H7 (cell line): Measurements from ENCODE around the gene C12orf57. TPM values are rescaled to one million over a fixed set of nuclear protein-coding genes. Genes with fewer than 3 reads are reported as not detected.

Source experiments
- DNase-seq: peaks from one replicate; pipeline ENCODE4 v3.0.0; 2012
- H3K27me3 ChIP-seq: 2 replicates; pipeline ENCODE4 v1.6.0; 2011; ENCODE audit warnings: mild to moderate bottlenecking, low read length; ENCODE audit not compliant: control insufficient read depth, insufficient read depth
- H3K36me3 ChIP-seq: replicated peaks from 2 replicates; pipeline ENCODE4 v1.5.1; 2011; ENCODE audit warnings: low read length; ENCODE audit not compliant: control insufficient read depth, insufficient read depth
- H3K4me3 ChIP-seq: 2 replicates; pipeline ENCODE4 v1.5.1; 2011; ENCODE audit warnings: low read depth, mild to moderate bottlenecking, control low read depth, low read length, moderate library complexity; ENCODE audit not compliant: insufficient read depth
- total RNA-seq: library from RNA; depleted of rRNA; stranded (reverse); fragments of >200 nt; shearing (Covaris generic); gene quantifications from 2 replicates; pipeline ENCODE4 v1.2.3, GENCODE V29; 2014

C12orf57 gene
- total RNA-seq, 1 experiment from 2014 or later, result 153 TPM

DNA sequence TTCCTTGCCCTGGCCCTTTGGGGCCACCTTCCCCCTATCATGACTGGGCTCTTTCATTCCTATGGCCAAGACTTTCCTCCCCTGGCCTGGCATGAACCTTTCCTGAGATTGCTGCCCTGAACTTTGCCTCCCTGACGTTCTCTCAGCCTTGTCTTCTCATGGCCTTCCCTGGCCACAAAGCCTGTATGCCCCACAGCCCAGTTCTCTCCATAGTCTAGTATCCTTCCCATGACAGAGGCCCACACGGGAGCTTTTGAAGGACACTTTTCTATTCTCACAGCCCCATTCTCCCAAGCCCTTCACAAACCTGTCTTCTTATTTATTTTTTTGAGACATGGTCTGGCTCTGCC is 4.7 kb upstream of the C12orf57 start:
- no peaks in the 10 kb centered on the region for H3K27me3 ChIP-seq
- H3K4me3 ChIP-seq, result no peak overlapping the region
- H3K36me3 ChIP-seq, result peaks cover 16% of the 10 kb centered on the region
- DNase-seq, result no peak

DNA sequence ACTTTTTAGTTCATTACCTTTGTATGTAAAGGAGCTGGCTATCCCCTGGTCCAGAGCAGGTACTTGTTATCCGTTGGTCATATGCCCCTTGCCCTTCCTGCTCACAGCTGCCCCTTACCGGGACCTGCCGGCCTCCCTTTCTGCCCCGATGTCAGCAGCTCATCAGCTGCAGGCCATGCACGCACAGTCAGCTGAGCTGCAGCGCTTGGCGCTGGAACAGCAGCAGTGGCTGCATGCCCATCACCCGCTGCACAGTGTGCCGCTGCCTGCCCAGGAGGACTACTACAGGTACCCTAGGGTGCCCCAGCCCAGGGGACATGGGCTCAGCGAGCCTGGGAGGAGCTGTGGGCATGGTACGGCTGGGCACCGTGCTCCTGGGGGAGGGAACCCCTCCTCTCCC is 2.6 kb upstream of the C12orf57 start:
- H3K36me3 ChIP-seq, result peaks cover 9% of the 10 kb centered on the region
- no peak overlapping the region for H3K4me3 ChIP-seq
- no peaks in the 10 kb centered on the region for H3K27me3 ChIP-seq
- no peak for DNase-seq

DNA sequence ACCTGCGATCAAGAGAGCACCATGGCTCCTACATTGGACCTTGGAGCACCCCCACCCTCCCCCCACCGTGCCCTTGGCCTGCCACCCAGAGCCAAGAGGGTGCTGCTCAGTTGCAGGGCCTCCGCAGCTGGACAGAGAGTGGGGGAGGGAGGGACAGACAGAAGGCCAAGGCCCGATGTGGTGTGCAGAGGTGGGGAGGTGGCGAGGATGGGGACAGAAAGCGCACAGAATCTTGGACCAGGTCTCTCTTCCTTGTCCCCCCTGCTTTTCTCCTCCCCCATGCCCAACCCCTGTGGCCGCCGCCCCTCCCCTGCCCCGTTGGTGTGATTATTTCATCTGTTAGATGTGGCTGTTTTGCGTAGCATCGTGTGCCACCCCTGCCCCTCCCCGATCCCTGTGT is 2.0 kb upstream of the C12orf57 start:
- Histone ChIP-seq H3K4me3 (no peak overlapping the region), H3K36me3 (peaks cover 9% of the 10 kb centered on the region), H3K27me3 (no peaks in the 10 kb centered on the region)
- DNase-seq, result peak; percentile 42

DNA sequence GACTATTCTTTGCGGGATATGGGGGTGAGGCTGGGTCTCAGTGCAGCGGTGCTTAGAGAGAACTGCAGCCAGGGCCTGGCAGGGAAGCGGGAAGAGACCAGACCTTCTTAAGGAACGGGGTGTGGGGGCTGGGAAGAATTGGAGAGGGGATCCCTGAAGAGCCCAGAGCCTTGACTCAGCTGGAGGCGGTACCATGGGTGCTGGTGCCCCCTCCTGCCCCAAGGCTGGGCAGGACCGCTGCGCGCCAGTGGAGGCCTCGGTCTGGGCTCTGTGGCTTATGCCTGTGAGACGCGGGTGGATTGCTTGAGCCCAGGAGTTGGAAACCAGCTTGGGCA is 1.5 kb upstream of the C12orf57 start:
- H3K36me3 ChIP-seq, result peaks cover 9% of the 10 kb centered on the region
- H3K27me3 ChIP-seq, result no peaks in the 10 kb centered on the region

DNA sequence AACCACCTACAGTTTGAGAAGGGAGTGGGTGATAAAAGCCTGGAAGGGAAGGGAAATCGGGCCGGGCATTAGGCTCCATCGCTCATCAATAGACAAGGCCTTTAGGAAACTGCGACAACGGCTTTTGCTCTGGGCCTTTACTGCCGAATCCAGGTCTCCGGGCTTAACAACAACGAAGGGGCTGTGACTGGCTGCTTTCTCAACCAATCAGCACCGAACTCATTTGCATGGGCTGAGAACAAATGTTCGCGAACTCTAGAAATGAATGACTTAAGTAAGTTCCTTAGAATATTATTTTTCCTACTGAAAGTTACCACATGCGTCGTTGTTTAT is 467 bp upstream of the C12orf57 start:
- peaks cover 9% of the 10 kb centered on the region for H3K36me3 ChIP-seq
- DNase-seq, result peak; percentile 97
- H3K27me3 ChIP-seq, result no peaks in the 10 kb centered on the region
- no peak overlapping the region for H3K4me3 ChIP-seq

More for the DNA sequence above, 1.5 kb upstream of the C12orf57 start:
- peak; percentile 50 for DNase-seq
- H3K4me3 ChIP-seq, result no peak overlapping the region

DNA sequence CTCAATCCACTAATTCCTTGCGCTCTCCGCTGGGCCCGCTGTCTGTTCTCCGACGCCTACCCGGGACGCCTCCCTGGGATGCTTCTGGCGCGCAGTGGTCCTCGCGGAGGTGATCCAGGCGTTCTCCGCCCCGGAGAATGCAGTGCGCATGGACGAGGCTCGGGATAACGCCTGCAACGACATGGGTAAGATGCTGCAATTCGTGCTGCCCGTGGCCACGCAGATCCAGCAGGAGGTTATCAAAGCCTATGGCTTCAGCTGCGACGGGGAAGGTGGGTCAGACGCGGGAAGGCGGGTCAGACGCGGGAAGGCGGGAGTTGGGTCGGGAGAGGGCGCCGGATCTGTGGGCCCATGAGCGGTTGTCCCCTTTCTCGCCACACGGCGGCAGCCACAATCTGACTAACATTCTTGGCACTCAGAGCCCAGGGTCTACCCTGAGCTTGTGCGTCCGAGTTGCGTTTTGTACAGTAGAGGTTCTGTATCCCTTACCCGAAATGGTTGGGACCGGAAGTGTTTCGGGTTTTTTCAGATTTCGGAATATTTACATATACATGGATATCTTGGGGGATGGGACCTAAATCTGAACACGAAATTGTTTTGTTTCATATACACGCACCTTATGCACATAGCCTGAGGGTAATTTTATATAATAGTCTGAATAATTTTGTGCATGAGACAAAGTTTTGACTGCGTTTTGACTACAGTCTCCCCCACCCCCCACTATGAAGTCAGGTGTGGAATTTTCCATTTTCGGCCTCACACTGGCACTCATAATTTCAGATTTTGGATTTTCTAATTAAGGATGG is 762 bp downstream of the C12orf57 start:
- DNase-seq, result peak; percentile 93
- H3K27me3 ChIP-seq, result no peaks in the 10 kb centered on the region
- H3K36me3 ChIP-seq, result peaks cover 8% of the 10 kb centered on the region
- peak overlapping the region; percentile 92 for H3K4me3 ChIP-seq

DNA sequence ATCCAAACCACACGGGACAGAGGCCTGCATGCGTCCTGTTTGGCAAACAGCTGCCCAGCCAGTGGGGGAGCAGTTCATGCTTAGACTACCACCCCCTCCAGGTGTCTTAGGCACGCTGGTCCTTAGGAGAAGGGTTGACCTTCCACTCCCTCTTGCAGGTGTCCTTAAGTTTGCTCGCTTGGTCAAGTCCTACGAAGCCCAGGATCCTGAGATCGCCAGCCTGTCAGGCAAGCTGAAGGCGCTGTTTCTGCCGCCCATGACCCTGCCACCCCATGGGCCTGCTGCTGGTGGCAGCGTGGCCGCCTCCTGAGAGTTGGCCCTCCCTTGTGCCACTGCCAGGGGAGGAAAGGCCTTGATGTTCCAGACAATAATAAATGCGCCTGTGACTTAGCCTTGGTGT is 1.8 kb downstream of the C12orf57 start:
- Histone ChIP-seq H3K4me3 (peak overlapping the region; percentile 40; the same call in 1 of the 2 replicates), H3K27me3 (no peaks in the 10 kb centered on the region), H3K36me3 (peaks cover 6% of the 10 kb centered on the region)
- no peak for DNase-seq

DNA sequence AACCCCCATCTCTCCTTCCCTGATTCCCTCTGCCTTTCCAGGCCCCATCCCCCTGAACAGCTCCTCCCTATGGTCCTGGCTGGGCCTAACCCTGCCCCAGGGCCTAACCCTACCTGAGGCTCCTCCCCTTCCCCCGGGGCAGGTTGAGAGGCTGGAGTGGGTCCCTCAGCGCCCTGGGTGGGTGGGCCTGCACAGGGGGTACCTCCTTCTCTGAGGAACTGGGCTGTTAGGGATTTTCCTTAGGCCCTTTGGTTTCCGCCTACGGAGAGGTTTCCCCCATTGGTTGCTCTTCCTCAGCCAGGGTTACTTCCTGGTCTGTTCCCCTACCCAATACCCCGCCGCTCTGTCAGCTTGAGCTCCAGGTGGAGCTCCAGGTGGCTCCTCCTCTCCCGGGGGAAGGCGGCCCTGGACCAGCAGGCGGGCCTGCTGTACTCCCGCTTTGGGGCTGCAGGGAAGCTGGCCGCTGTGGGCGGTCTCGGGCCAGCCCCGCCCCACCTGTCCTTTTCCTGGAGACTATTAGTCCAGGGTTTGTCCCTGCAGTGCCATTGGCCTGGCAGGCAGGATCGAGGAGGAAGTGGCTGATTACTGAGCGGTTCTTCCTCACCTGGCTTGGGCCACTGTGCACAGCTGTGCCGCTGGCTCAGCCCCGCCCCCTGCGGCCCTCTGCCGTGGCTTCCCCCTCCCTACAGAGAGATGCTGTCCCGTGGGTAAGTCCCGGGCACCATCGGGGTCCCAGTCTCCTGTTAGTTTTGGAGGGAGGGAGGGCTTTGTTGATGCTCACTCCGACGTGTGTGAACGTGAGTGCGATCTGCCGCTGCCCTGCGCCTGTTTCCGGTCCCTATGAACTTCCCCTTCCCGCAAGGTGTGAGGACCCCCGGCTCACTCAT is 2.5 kb downstream of the C12orf57 start:
- peak; percentile 97 for DNase-seq
- Histone ChIP-seq H3K36me3 (peaks cover 1% of the 10 kb centered on the region; the same call in 1 of the 2 replicates), H3K4me3 (peak overlapping the region; percentile 57), H3K27me3 (no peaks in the 10 kb centered on the region)

DNA sequence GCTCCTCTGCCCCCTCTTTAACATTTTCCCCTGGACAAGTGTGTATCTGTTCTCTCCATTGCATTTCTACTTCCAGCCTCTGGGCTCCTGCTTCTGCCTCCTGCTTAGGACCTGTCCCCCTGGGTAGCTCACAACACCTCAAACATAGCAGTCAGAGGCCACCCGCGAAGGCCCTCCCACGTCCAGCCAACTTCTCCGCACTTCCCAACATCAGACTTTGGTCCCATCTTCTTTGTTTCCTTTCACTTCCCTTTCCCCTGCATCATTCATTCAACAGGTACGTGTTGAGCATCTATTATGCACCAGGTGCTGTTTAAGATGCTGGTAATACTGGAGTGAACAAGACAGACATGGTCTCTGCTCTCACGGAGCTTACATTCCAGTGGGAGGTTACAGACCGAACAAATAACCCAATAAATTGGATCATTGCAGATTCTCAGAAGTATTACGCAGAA is 3.1 kb downstream of the C12orf57 start:
- Histone ChIP-seq H3K36me3 (no peaks in the 10 kb centered on the region), H3K4me3 (peak overlapping the region; percentile 57), H3K27me3 (no peaks in the 10 kb centered on the region)
- no peak for DNase-seq

DNA sequence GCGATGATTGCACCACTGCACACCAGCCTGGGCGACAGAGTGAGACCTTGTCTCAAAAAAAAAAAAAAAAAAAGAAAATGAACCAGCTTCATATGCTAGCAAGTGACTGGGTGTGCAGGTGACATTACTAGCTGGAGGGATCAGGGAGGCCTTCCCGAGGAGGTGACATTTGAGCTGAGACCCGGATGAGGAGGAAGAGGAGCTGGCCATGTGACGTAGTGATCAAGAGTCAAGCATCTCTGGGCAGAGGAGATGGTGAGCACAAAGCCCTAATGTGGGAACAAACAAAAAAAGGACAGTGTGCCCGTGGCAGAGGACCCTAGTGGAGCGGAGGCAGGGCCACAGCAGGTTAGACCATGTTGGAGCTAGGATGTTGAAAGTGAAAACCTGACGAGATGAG is 3.8 kb downstream of the C12orf57 start:
- H3K4me3 ChIP-seq, result no peak overlapping the region
- DNase-seq, result no peak

DNA sequence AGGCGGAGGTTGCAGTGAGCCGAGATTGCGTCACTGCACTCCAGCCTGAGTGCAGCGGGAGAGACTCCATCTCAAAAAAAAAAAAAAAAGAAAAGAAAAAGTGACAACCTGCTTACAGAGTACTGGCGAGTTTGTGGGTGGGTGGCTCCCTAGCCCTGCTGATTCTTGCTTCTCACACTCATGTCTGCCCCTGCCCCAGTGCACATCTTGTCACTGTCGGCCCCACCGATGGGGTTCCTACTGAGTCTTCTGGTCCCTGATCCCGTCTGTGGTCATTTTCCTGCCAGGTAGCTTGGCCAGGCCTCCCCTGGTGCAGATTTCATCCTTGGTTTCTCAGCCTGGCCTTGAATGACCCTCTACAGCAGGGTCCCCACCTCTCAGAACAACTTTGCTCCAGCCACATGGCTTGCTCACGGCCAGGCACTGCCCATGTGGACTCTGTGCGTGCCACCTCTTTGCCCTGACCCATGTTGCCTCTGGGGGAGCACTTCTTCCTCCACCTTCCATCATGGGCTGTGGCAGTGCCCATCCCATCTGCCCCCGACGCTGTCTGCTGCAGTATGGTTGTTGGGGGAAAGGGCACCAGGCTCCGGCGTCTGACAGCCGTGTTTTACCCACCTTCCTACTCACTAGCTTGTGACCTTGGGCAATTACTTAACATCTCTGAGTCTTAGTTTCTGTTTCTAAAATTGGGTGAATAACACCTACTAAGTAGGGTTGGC is 5.2 kb downstream of the C12orf57 start:
- H3K27me3 ChIP-seq, result no peaks in the 10 kb centered on the region
- no peak overlapping the region for H3K4me3 ChIP-seq
- no peak for DNase-seq
- H3K36me3 ChIP-seq, result no peaks in the 10 kb centered on the region

More for the DNA sequence above, 3.8 kb downstream of the C12orf57 start:
- Histone ChIP-seq H3K36me3 (no peaks in the 10 kb centered on the region), H3K27me3 (no peaks in the 10 kb centered on the region)

DNA sequence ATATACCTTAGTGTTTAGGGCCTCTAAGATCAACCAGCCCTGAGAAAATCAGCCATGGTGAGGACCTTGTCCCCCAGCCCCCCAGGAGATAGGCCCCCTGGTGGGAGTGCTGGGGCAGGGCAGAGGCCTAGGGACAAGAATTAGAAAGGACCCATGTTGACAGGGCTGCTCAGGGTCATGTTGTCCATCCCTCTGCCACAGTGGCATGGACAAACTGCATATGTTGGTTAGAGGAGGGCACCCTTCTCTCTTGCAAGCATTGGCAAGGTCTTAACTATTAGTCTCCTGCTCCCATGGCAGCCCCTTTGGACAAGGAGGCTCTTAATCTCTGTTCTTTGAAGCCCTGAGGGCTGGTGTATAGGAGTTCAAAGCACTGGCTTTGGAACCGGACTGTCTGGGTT is 6.6 kb downstream of the C12orf57 start:
- no peak for DNase-seq
- Histone ChIP-seq H3K27me3 (no peaks in the 10 kb centered on the region), H3K36me3 (no peaks in the 10 kb centered on the region)

DNA sequence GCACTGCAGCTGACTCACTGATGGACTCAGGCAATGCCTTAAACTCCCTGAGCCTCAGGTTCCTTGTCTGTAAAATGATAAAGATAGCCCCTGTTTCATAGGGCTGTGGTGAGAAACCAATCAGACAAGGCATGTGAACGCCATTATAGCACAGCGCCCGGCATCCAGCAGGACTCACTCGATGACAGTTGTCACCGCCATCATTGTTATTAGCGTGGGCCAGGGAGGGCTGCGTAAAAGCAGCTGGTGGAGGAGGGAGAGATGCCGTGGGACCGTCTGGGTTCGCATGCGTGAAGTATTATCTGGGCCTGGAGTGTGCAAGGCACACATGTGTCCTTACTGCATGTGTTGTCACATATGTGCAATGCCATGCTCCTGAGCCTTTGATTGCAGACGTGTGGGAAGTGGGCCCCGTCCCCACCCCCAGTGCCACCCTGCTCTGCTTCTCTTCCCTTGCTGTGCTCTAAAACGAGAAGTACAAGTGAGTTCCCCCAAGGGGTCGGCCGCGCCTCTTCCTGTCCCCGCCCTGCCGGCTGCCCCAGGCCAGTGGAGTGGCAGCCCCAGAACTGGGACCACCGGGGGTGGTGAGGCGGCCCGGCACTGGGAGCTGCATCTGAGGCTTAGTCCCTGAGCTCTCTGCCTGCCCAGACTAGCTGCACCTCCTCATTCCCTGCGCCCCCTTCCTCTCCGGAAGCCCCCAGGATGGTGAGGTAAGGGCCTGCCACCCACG is 7.2 kb downstream of the C12orf57 start, which contains the start of gene PTPN6:
PTPN6 (plus strand) TSS at position 546 of the 730 bp plus-strand sequence; CDS start at position 703, 157 bp downstream.
- H3K36me3 ChIP-seq, result no peaks in the 10 kb centered on the region
- H3K27me3 ChIP-seq, result no peaks in the 10 kb centered on the region
- no peak within 1 kb of the TSS for H3K4me3 ChIP-seq
- DNase-seq, result peak; percentile 67

More for the DNA sequence above, 6.6 kb downstream of the C12orf57 start:
- no peak overlapping the region for H3K4me3 ChIP-seq

DNA sequence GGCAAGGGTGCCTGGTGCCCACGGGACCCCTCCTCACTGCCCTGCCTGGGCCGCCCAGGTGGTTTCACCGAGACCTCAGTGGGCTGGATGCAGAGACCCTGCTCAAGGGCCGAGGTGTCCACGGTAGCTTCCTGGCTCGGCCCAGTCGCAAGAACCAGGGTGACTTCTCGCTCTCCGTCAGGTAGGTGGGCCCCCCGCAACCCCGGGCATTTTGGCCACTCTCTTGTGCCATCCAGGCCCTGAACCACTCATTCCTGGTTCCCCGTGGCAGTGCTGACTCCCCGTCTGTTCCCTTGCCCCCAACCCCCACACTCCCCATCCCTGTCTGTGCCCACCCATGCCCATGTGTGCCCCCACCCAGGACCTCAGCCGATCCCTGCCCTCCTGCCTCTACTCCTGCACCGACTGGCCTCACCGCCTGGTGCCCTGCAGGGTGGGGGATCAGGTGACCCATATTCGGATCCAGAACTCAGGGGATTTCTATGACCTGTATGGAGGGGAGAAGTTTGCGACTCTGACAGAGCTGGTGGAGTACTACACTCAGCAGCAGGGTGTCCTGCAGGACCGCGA is 7.8 kb downstream of the C12orf57 start:
- Histone ChIP-seq H3K27me3 (no peaks in the 10 kb centered on the region), H3K36me3 (no peaks in the 10 kb centered on the region; the same call in 1 of the 2 replicates), H3K4me3 (no peak overlapping the region)
- no peak for DNase-seq
